Fibroblast of the aortic adventitia (primary cell): Measurements from ENCODE around the gene IMP4. TPM values are rescaled to one million over a fixed set of nuclear protein-coding genes. Genes with fewer than 3 reads are reported as not detected.

Experiments used
- DNase-seq: peaks from one replicate; pipeline ENCODE4 v3.0.0-alpha.2; 2010; ENCODE audit warnings: low read depth
- H3K4me3 ChIP-seq: 2 replicates; pipeline ENCODE4 v1.5.1; 2011; ENCODE audit warnings: low read depth, mild to moderate bottlenecking, control low read depth, low read length, moderate library complexity
- small RNA-seq: library from RNA; depleted of rRNA; stranded (forward); fragments of <200 nt; gene quantifications from one replicate; pipeline ENCODE3, GENCODE V24; 2012
- total RNA-seq: library from RNA; depleted of rRNA; stranded (reverse); fragments of >200 nt; gene quantifications from 2 replicates; pipeline ENCODE4 v1.2.3, GENCODE V29; 2012; ENCODE audit warnings: low replicate concordance
- TF ChIP-seq, protein P1 (sequence below): IDR thresholded peaks from 2 replicates; pipeline ENCODE4 v1.5.1; 2011; ENCODE audit warnings: mild to moderate bottlenecking, low read length, control low read depth, inconsistent platforms; ENCODE audit not compliant: insufficient read depth

Gene IMP4
- total RNA-seq, 1 donor = 59.0 TPM

DNA sequence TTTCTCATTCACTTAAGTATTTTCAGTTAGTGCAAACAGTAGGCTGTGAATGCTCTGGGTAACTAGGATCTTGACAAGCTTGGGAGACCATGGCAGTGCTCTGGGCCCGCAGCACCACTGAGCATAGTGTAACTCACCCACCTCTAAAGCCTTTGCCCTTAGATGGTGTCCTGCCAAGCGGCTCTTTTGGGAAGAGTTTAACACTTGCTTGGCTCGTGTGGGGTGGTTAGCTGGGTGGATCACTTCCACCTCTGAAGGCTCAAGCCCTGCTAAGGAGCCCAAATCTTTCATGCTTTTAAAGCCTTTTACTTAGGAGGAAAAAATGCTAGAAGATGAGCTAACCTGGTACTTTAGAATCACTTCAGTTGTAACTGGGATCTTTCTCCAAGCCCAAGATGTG, 47.1 kb downstream of the IMP4 start:
- no peak for DNase-seq

DNA sequence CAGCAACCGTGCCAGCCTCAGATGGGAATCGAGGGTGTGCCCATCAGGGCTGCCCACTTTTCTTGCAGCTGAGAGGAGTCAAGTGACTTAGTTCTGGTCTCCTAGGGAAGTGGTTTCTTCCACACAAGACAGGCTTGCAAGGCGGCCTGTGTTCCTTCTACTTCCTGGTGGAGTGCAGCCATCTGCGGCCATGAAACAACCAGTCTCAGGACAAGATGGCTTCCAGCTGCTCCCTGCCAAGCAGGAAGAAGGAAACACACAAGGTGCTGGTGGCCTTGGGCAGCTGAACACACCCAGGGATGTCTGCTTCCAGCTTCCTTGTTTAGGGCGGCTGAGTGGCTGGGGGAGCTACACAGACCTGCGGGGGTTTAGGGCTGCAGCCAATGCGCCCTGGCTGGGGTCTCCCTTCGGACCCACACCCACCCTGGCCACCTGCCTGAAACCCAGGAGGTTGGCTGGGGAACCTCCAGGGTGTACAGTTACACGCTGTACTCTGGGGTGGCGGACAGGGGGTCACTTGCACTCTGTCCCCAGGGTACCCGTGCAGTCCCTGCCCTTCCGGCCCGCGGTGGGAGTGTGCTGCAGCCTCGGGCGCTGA, 47.9 kb downstream of the IMP4 start:
- peak overlapping the region; percentile 72 for H3K4me3 ChIP-seq
- TF ChIP-seq, protein P1, sequence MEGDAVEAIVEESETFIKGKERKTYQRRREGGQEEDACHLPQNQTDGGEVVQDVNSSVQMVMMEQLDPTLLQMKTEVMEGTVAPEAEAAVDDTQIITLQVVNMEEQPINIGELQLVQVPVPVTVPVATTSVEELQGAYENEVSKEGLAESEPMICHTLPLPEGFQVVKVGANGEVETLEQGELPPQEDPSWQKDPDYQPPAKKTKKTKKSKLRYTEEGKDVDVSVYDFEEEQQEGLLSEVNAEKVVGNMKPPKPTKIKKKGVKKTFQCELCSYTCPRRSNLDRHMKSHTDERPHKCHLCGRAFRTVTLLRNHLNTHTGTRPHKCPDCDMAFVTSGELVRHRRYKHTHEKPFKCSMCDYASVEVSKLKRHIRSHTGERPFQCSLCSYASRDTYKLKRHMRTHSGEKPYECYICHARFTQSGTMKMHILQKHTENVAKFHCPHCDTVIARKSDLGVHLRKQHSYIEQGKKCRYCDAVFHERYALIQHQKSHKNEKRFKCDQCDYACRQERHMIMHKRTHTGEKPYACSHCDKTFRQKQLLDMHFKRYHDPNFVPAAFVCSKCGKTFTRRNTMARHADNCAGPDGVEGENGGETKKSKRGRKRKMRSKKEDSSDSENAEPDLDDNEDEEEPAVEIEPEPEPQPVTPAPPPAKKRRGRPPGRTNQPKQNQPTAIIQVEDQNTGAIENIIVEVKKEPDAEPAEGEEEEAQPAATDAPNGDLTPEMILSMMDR = no peak
- no peak for DNase-seq

More for the DNA sequence above, 47.1 kb downstream of the IMP4 start:
- H3K4me3 ChIP-seq = no peak overlapping the region
- TF ChIP-seq, protein P1 = no peak

DNA sequence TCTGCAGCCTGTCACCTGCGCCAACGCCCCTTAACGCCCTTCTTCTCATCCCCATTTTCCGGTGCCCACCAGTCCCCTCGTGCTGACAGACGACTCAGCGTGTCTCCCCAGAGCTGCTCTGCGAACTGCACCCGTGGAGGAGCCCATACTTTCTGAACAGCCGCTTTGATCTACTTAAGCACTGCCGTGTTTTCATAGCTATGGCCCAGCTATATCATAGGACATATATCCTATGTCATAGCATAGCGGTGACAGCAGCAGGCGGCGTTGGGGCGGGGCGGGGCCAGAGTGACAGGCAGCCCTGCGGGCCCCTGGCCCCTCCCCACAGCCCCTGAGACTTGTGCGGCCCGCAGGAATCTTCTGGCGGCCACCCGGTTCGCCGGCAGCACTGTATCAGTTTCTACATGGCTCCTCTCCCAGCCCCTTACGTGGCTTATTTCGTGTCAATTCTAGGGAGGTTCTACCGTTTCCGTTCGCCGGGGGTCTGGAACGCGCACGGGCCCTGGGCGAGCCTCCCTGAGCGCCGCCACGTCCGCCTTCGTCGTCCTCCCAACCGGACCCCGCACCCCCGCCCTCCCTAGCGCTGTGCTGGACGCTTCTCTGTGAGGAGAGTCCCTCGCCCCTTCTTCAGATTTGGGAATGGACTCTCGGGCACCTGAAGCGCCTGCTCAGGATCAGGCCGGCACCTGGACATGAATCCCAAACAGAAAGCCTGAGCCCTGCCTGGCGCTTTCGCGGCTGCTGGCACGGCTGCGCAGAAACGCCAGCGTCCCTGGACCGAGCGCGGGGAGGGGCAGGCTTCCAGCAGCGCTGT, 48.6 kb downstream of the IMP4 start:
- TF ChIP-seq, protein P1 = no peak
- peak overlapping the region; percentile 72 for H3K4me3 ChIP-seq
- DNase-seq = peak; percentile 64

- DNase-seq = no peak
- H3K4me3 ChIP-seq = peak overlapping the region; percentile 72
- TF ChIP-seq, protein P1 = no peak
These were observed 49.4 kb downstream of the IMP4 start for GRCh38 chr2:130391872-130392670.

GRCh38 chr2:130393318-130393910, 50.7 kb downstream of the IMP4 start:
- TF ChIP-seq, protein P1 = no peak
- DNase-seq = no peak

More at GRCh38 chr2:130393318-130393910, 50.7 kb downstream of the IMP4 start:
- H3K4me3 ChIP-seq = no peak overlapping the region

Small RNA genes lying within 50 kb of the gene (small RNA-seq; reads per million reads assigned to genes)
- not detected for gene AC132479.1

Other genes starting within 250 kb of the IMP4 start
- not detected in 2 replicates for gene POTEF, start 213.7 kb upstream of the IMP4 start, total RNA-seq
- gene CCDC74B, start 197.8 kb upstream of the IMP4 start, total RNA-seq = 9.7 and 12.2 TPM in 2 replicates
- gene SMPD4, start 161.3 kb upstream of the IMP4 start, total RNA-seq = 17.6 and 22.5 TPM in 2 replicates
- 90.5 and 137 TPM in 2 replicates for gene MZT2B, start 160.6 kb upstream of the IMP4 start, total RNA-seq
- gene TUBA3E, start 144.5 kb upstream of the IMP4 start, total RNA-seq = not detected in 2 replicates
- gene PTPN18, start 13.2 kb downstream of the IMP4 start, total RNA-seq = 22.2 and 25.8 TPM in 2 replicates
- gene POTEI, start 166.4 kb downstream of the IMP4 start, total RNA-seq = not detected in 2 replicates
- not detected in 2 replicates for gene CFC1B, start 178.3 kb downstream of the IMP4 start, total RNA-seq